SK-N-SH treated with all-trans-retinoic acid at 6 μM for 48 hours (cell line): ENCODE data around the gene CNGA3.

Experiments used
- ATAC-seq: fragments of 200-7000 bp; cut with Tn5 transposase; 3 replicates; pipeline ENCODE4 v1.9.1; 2020; ENCODE audit warnings: mild to moderate bottlenecking, moderate library complexity
- ARNTL ChIP-seq: fragments of 450-650 bp; formaldehyde crosslinking; IDR thresholded peaks from 2 replicates; pipeline ENCODE4 v1.5.0; 2020; ENCODE audit warnings: low read depth, mild to moderate bottlenecking, moderate library complexity, borderline replicate concordance
- BACH2 ChIP-seq: fragments of 250-450 bp; sonication (Bioruptor Pico); IDR thresholded peaks from 2 replicates; pipeline ENCODE4 v1.9.0; 2021; ENCODE audit warnings: mild to moderate bottlenecking, borderline replicate concordance
- CREB5 ChIP-seq: fragments of 250-450 bp; sonication (Bioruptor Pico); IDR thresholded peaks from 2 replicates; pipeline ENCODE4 v1.5.1; 2020; ENCODE audit warnings: low read depth, mild to moderate bottlenecking, moderate library complexity
- CSDC2 ChIP-seq: fragments of 250-450 bp; sonication (Bioruptor Pico); IDR thresholded peaks from 2 replicates; pipeline ENCODE4 v1.5.0; 2020; ENCODE audit warnings: mild to moderate bottlenecking, moderate library complexity
- CSRNP3 ChIP-seq: fragments of 250-450 bp; sonication (Bioruptor Pico); IDR thresholded peaks from 2 replicates; pipeline ENCODE4 v1.5.1; 2021; ENCODE audit warnings: mild to moderate bottlenecking, moderate library complexity
- ESRRG ChIP-seq: fragments of 250-450 bp; sonication (Bioruptor Pico); IDR thresholded peaks from 2 replicates; pipeline ENCODE4 v1.6.1; 2021; ENCODE audit warnings: mild to moderate bottlenecking
- GLIS3 ChIP-seq: fragments of 250-450 bp; sonication (Bioruptor Pico); IDR thresholded peaks from 2 replicates; pipeline ENCODE4 v1.5.0; 2020; ENCODE audit warnings: mild to moderate bottlenecking, moderate library complexity
- ISL1 ChIP-seq: fragments of 250-450 bp; sonication (Bioruptor Pico); IDR thresholded peaks from 2 replicates; pipeline ENCODE4 v2.1.2; 2022; ENCODE audit warnings: mild to moderate bottlenecking, moderate library complexity
- OSR1 ChIP-seq: fragments of 250-450 bp; sonication (Bioruptor Pico); IDR thresholded peaks from 2 replicates; pipeline ENCODE4 v1.8.0; 2022; ENCODE audit warnings: moderate library complexity, mild to moderate bottlenecking, inconsistent platforms
- PATZ1 ChIP-seq: fragments of 250-450 bp; sonication (Bioruptor Pico); IDR thresholded peaks from 2 replicates; pipeline ENCODE4 v1.8.0; 2020; ENCODE audit warnings: mild to moderate bottlenecking, moderate library complexity, borderline replicate concordance
- POU6F1 ChIP-seq: fragments of 250-450 bp; sonication (Bioruptor Pico); IDR thresholded peaks from 2 replicates; pipeline ENCODE4 v1.8.0; 2021; ENCODE audit warnings: low read depth, mild to moderate bottlenecking, moderate library complexity, borderline replicate concordance
- PPARA ChIP-seq: fragments of 250-450 bp; sonication (Bioruptor Pico); IDR thresholded peaks from 2 replicates; pipeline ENCODE4 v1.5.0; 2020; ENCODE audit warnings: mild to moderate bottlenecking, borderline replicate concordance
- RARB ChIP-seq: fragments of 250-450 bp; sonication (Bioruptor Pico); IDR thresholded peaks from 2 replicates; pipeline ENCODE4 v1.8.0; 2021; ENCODE audit warnings: mild to moderate bottlenecking, moderate library complexity
- SNAI2 ChIP-seq: fragments of 250-450 bp; sonication (Bioruptor Pico); IDR thresholded peaks from 2 replicates; pipeline ENCODE4 v1.5.0; 2020; ENCODE audit warnings: mild to moderate bottlenecking, moderate library complexity
- TCF4 ChIP-seq: fragments of 250-450 bp; sonication (Bioruptor Pico); IDR thresholded peaks from 2 replicates; pipeline ENCODE4 v1.8.0; 2021; ENCODE audit warnings: mild to moderate bottlenecking, moderate library complexity, borderline replicate concordance
- TOX ChIP-seq: fragments of 250-450 bp; sonication (Bioruptor Pico); IDR thresholded peaks from 2 replicates; pipeline ENCODE4 v1.8.0; 2021; ENCODE audit warnings: mild to moderate bottlenecking, moderate library complexity, borderline replicate concordance
- TSHZ2 ChIP-seq: fragments of 250-450 bp; sonication (Bioruptor Pico); IDR thresholded peaks from 2 replicates; pipeline ENCODE4 v1.5.0; 2020; ENCODE audit warnings: mild to moderate bottlenecking, moderate library complexity
- ZC3H10 ChIP-seq: fragments of 250-450 bp; sonication (Bioruptor Pico); IDR thresholded peaks from 2 replicates; pipeline ENCODE4 v1.5.1; 2021; ENCODE audit warnings: mild to moderate bottlenecking, moderate library complexity
- ZFP3 ChIP-seq: fragments of 250-450 bp; sonication (Bioruptor Pico); IDR thresholded peaks from 2 replicates; pipeline ENCODE4 v1.5.0; 2020; ENCODE audit warnings: mild to moderate bottlenecking, moderate library complexity
- ZFP30 ChIP-seq: fragments of 450-650 bp; formaldehyde crosslinking; IDR thresholded peaks from 2 replicates; pipeline ENCODE4 v1.5.0; 2022; ENCODE audit warnings: mild to moderate bottlenecking, moderate library complexity
- ZNF565 ChIP-seq: fragments of 450-650 bp; formaldehyde crosslinking; conservative IDR thresholded peaks from 2 replicates; pipeline ENCODE4 v1.5.0; 2020; ENCODE audit warnings: low read depth, mild to moderate bottlenecking, moderate library complexity
- ZNF70 ChIP-seq: fragments of 450-650 bp; formaldehyde crosslinking; IDR thresholded peaks from 2 replicates; pipeline ENCODE4 v1.5.0; 2020; ENCODE audit warnings: mild to moderate bottlenecking, moderate library complexity
- ZNF8 ChIP-seq: fragments of 450-650 bp; formaldehyde crosslinking; IDR thresholded peaks from 2 replicates; pipeline ENCODE4 v1.5.0; 2020; ENCODE audit warnings: mild to moderate bottlenecking, moderate library complexity

Gene CNGA3

GRCh38 chr2:98381494-98381893 is 35.2 kb downstream of the CNGA3 start:
- TF ChIP-seq PATZ1 (no peak), ZC3H10 (no peak), ZNF70 (CRISPR knock-in tag) (no peak), PPARA (CRISPR knock-in tag) (no peak), CSDC2 (no peak), TOX (CRISPR knock-in tag) (no peak), ISL1 (CRISPR knock-in tag) (no peak), ZNF8 (CRISPR knock-in tag) (no peak), TCF4 (CRISPR knock-in tag) (no peak), BACH2 (CRISPR knock-in tag) (no peak)
- ATAC-seq = no peak

- TF ChIP-seq CSRNP3 (CRISPR knock-in tag) (no peak), TOX (CRISPR knock-in tag) (no peak), ESRRG (CRISPR knock-in tag) (no peak), ZC3H10 (no peak), PATZ1 (no peak), BACH2 (CRISPR knock-in tag) (no peak), CREB5 (CRISPR knock-in tag) (no peak), ZNF70 (CRISPR knock-in tag) (no peak), GLIS3 (CRISPR knock-in tag) (no peak), CSDC2 (no peak), ZFP3 (CRISPR knock-in tag) (no peak), ZFP30 (CRISPR knock-in tag) (no peak), TSHZ2 (no peak), OSR1 (CRISPR knock-in tag) (no peak), RARB (CRISPR knock-in tag) (no peak), ARNTL (no peak), PPARA (CRISPR knock-in tag) (no peak), SNAI2 (CRISPR knock-in tag) (no peak), ZNF565 (no peak), TCF4 (CRISPR knock-in tag) (no peak)
Observed at GRCh38 chr2:98382086-98382485, 35.8 kb downstream of the CNGA3 start.

GRCh38 chr2:98382739-98383138 is 36.5 kb downstream of the CNGA3 start:
- TF ChIP-seq PATZ1 = no peak
- TF ChIP-seq ZC3H10 = no peak
- no peak for TF ChIP-seq ZNF8 (CRISPR knock-in tag)
- TF ChIP-seq RARB (CRISPR knock-in tag) = no peak
- no peak for TF ChIP-seq ESRRG (CRISPR knock-in tag)
- TF ChIP-seq ZFP30 (CRISPR knock-in tag) = no peak
- no peak for TF ChIP-seq POU6F1
- no peak for TF ChIP-seq SNAI2 (CRISPR knock-in tag)

More at GRCh38 chr2:98382086-98382485, 35.8 kb downstream of the CNGA3 start:
- ATAC-seq = no peak

More at GRCh38 chr2:98382739-98383138, 36.5 kb downstream of the CNGA3 start:
- ATAC-seq = no peak
